ES-I3 (cell line): ENCODE data around the gene RHCE.
"Not testable (repeated sequence)": the region's sequence is repeated elsewhere in the genome, so short reads cannot be mapped to it uniquely, and the experiment has no call there.

Source experiments
- H3K36me3 ChIP-seq: 2 replicates; pipeline ENCODE4 v1.6.1; 2013; ENCODE audit warnings: mild to moderate bottlenecking, low read length, control low read depth, moderate library complexity; ENCODE audit not compliant: insufficient read depth
- H3K4me1 ChIP-seq: 2 replicates; pipeline ENCODE4 v1.6.1; 2013; ENCODE audit warnings: mild to moderate bottlenecking, control low read depth, low read length; ENCODE audit not compliant: insufficient read depth
- H3K9ac ChIP-seq: 2 replicates; pipeline ENCODE4 v1.6.1; 2013; ENCODE audit warnings: low read depth, mild to moderate bottlenecking, low read length, moderate library complexity
- H3K9me3 ChIP-seq: 2 replicates; pipeline ENCODE4 v1.6.1; 2013; ENCODE audit warnings: mild to moderate bottlenecking, low read length, moderate library complexity; ENCODE audit not compliant: control insufficient read depth, insufficient read depth

RHCE gene

DNA sequence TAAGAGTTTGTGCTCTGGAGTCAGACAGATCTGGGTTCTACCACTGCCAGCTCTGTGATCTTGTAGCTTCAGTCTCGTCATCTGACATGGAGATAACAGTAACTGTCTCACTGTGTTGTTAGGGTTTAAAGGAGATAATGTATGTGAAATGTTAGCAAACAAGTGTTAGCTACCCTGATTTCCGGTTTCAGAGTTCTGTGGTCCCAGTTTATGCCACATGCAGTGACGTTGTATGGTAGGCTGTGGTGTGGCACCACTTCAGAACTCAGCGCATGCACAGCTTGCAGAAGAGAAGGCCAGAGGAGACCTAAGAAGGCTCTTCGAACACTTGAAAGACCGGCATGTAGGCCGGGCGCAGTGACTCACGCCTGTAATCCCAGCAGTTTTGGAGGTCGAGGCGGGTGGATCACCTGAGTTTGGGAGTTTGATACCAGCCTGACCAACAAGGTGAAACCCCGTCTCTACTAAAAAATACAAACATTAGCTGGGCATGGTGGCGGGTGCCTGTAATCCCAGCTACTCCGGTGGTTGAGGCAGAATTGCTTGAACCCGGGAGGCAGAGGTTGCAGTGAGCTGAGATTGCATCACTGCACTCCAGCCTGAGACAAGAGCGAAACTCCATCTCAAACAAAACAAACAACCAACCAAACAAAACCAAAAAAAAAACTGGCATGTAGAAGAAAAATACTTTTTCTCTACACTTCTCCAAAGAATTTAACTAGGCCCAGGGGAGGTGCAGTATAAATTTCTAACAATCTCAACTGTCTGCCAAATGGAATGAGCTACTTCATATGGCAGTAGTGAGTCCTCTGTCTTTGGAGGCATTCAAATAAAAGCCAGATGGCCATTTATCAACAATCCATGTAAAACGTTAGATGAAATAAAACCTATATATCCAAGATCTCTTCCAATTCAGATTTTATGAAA, 92.5 kb downstream of the RHCE start:
- H3K4me1 ChIP-seq, H3K9ac ChIP-seq, H3K36me3 ChIP-seq, H3K9me3 ChIP-seq: not testable (repeated sequence)

DNA sequence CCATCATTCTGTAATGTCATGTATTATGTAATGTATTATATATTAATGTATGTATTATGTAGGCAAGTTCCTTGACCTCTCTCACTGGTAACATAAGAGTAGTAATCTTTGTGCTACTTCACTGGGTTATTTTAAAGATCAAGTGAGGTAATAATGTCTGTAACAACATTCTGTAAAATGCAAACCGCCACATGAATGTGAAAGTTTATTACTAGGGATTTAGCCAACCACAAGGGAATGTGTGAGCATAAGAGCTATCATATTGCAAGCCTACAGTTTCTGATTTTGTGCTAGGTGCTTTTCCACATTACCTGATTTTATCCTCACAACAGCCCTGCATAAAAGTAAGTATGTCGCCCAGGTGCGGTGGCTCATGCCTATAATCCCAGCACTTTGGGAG, 96.2 kb downstream of the RHCE start:
- not testable (repeated sequence) for H3K9ac ChIP-seq, H3K36me3 ChIP-seq, H3K9me3 ChIP-seq, H3K4me1 ChIP-seq

DNA sequence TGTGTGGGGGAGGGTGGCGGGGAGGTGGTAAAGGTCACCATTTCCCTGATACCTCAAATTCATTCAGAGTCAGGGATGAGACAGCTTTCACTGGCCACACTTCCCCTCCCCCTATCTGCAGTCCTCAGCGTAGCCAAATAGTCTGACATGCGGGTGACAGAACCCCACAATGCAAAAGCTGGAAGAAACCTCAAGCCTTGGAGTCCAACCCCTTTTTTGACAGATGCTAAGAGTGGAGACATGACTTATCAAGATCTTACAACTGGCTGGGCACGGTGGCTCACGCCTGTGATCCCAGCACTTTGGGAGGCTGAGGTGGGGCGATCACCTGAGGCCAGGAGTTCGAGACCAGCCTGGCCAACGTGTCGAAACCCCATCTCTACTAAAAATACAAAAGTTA, 98.5 kb downstream of the RHCE start:
- not testable (repeated sequence) for H3K9ac ChIP-seq, H3K9me3 ChIP-seq, H3K4me1 ChIP-seq, H3K36me3 ChIP-seq

DNA sequence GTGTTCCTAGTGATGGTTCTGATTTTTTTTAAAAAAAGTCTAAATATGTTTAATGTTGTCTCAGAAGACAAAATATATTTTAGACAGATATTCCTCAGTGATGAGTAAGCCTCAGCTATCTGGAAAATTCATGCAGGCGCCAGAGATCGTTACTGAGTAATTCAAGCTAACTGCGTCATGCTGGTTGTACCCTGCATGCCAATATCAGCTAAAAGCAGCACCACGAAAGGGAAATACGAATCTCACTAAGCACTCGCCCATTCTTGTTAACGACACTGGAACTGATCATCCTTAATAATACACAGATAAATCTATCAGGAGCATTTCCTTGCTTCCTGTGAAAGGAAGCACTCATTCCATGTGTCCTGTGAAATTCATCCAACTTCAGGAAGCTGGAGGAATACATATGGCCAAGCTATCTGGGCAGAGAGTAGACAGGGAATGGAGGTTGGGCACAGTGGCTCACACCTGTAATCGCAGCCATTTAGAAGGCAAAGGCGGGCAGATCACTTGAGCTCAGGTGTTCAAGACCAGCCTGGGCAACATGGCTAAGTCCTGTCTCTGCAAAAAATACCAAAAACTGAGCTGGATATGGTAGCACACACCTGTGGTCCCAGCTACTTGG, 100.2 kb downstream of the RHCE start:
- H3K9ac ChIP-seq, H3K9me3 ChIP-seq, H3K4me1 ChIP-seq, H3K36me3 ChIP-seq: not testable (repeated sequence)

DNA sequence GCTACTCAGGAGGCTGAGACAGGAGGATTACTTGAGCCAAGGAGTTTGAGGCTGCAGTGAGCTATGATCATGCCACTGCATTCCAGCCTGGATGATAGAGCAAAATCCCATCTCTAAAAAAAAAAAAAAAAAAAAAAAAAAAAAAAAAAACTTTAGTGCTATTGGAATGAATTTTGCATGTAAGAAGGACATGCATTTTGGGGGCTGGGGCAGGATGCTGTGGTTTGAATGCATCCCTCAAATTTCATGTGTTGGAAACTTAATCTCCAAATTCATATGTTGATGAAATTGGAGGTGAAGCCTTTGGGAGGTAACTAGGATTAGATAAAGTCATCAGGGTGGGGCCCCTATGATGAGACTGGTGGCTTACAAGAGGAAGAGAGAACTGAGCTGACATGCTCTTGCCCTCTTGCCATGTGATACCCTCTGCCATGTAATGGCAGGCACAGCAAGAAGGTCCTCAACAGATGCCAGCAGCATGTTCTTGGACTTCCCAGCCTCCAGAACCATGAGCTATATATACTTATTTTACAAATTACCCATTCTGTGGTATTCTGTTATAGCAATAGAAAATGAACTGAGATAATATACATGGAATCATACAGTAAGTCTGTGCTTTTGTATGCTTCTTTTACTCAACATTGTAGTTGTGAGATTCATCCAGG, 107.7 kb downstream of the RHCE start:
- not testable (repeated sequence) for H3K9me3 ChIP-seq, H3K9ac ChIP-seq, H3K4me1 ChIP-seq, H3K36me3 ChIP-seq
